WI38 (cell line): ENCODE measurements around the gene COL7A1.

Source experiments
- H3K4me3 ChIP-seq: 2 replicates; pipeline ENCODE4 v1.5.1; 2011; ENCODE audit warnings: low read depth, mild to moderate bottlenecking, control low read depth, low read length
- TF ChIP-seq, protein P1 (sequence below): IDR thresholded peaks from 2 replicates; pipeline ENCODE4 v1.5.1; 2012; ENCODE audit warnings: low read depth, mild to moderate bottlenecking, control low read depth, low read length

Gene COL7A1

DNA sequence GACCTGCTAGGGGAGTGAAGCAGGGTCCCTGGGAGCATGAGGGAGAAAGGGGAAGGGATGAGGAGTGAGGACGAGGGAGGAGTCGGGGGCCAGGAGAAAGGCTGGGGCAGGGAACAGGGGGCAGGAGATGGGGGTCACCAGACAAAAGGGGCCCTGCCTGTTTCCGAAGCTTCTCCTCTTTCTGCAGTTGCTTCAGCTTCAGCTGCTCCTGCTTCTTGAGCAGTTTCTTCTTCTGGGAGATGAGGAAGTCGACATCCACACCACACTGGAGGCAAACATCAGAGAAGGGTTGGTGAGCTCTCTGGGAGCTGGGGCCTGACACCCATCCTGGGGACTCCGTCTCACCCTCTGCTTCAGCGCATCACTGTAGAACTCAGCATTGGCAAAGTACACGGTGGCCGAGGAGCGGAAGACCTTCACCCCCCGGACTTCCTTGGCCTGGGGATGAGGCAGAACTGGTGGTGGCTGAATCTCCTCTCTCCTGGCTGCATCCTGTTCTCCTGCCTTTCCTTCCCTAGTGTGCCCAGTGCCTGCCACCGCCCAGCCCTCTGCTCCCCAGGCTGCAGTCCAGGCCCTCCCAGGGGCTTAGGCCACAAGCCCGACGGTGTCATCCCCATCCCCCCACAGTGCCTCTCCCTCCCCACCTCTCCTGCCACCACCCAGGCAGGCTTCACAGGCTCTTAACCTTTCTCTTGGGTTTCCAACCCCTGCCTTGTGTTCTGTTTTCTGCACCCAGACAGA lies 33.3 kb upstream of the COL7A1 start:
- TF ChIP-seq, protein P1, sequence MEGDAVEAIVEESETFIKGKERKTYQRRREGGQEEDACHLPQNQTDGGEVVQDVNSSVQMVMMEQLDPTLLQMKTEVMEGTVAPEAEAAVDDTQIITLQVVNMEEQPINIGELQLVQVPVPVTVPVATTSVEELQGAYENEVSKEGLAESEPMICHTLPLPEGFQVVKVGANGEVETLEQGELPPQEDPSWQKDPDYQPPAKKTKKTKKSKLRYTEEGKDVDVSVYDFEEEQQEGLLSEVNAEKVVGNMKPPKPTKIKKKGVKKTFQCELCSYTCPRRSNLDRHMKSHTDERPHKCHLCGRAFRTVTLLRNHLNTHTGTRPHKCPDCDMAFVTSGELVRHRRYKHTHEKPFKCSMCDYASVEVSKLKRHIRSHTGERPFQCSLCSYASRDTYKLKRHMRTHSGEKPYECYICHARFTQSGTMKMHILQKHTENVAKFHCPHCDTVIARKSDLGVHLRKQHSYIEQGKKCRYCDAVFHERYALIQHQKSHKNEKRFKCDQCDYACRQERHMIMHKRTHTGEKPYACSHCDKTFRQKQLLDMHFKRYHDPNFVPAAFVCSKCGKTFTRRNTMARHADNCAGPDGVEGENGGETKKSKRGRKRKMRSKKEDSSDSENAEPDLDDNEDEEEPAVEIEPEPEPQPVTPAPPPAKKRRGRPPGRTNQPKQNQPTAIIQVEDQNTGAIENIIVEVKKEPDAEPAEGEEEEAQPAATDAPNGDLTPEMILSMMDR, result no peak
- H3K4me3 ChIP-seq, result no peak overlapping the region

DNA sequence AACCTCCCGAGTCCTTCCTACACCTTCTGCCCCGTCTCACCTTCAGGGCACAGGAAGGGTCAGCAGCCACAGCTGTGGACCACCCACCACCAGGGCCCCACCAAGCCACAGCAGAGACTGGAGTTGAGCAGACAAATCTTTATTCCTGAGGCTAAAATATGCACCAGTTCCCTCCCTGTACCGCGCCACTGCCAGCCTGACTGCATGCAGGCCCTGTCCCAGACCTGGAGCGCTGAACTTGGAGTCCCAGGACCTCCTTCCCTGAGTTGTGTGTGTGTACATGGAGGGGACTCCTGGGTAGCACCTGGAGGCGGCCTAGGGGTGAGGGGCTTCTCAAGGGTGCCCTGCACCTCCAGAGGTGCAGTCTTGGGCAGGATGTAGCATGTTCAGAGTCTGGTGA lies 30.5 kb upstream of the COL7A1 start:
- TF ChIP-seq, protein P1, result no peak
- no peak overlapping the region for H3K4me3 ChIP-seq

DNA sequence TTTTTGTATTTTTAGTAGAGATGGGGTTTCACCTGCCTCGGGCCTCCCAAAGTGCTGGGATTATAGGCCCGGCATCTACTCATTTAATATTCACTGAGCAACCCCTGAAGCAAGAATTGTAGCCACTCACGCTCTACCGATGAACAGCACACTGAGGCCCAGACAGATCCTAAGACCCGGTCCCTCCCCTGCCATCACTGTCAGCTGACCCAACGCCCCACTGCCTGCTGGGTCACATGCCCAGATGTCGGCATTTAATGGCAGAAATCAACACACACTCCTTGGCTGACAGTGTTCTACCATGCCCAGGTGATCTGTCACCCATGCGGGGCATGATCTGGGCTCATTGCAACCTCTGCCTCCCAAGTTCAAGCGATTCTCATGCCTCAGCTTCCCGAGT lies 29.6 kb upstream of the COL7A1 start:
- H3K4me3 ChIP-seq, result no peak overlapping the region
- TF ChIP-seq, protein P1, result no peak

- TF ChIP-seq, protein P1, result no peak
- H3K4me3 ChIP-seq, result no peak overlapping the region
Measured at GRCh38 chr3:48623851-48624547, 28.9 kb upstream of the COL7A1 start.

DNA sequence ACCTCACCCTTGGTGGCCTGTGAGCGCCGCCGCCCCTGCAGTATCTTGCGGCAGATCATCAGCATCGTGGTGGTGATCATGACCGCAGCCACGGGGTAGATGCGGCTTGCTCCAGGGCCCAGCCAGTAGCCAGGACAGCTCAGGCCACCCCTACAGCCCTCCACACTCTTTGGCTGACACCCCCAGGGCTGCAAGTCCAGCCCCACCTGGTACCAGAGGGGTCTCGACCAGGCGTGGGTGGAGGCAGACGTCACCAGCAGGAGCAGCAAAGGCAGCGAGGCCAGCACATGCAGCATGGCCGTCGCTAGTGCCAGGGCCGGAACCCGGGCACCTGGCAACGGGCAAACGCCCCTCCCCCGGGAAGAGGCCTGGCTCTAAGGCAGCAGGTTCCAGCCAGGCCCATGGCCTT lies 26.3 kb upstream of the COL7A1 start, which contains the start of gene TMEM89:
Gene TMEM89 (minus strand): TSS at position 309 of the 409 bp plus-strand sequence. CDS start 13 bp downstream, at position 296.
- TF ChIP-seq, protein P1, result no peak
- H3K4me3 ChIP-seq, result no peak within 1 kb of the TSS

GRCh38 chr3:48619541-48620524 lies 24.7 kb upstream of the COL7A1 start:
- TF ChIP-seq, protein P1, result no peak

More at GRCh38 chr3:48619541-48620524, 24.7 kb upstream of the COL7A1 start:
- no peak overlapping the region for H3K4me3 ChIP-seq
